SK-N-MC (cell line): ENCODE results near the gene COBL.

Experiments used
- EZH2 ChIP-seq: fragments of 200-600 bp; sonication (generic); IDR thresholded peaks from one replicate; pipeline ENCODE4 v1.6.1; 2017; ENCODE audit warnings: antibody characterized with exemption
- FOXP2 ChIP-seq: optimal IDR thresholded peaks from 2 replicates; pipeline ENCODE3; 2011; ENCODE audit warnings: mild to moderate bottlenecking, moderate library complexity; ENCODE audit not compliant: insufficient read depth; ENCODE audit errors: extremely low read length, control extremely low read depth
- POLR2AphosphoS5 ChIP-seq: IDR thresholded peaks from 2 replicates; pipeline ENCODE4 v1.6.1; 2012; ENCODE audit warnings: mild to moderate bottlenecking, low read depth, low read length, borderline replicate concordance

DNA sequence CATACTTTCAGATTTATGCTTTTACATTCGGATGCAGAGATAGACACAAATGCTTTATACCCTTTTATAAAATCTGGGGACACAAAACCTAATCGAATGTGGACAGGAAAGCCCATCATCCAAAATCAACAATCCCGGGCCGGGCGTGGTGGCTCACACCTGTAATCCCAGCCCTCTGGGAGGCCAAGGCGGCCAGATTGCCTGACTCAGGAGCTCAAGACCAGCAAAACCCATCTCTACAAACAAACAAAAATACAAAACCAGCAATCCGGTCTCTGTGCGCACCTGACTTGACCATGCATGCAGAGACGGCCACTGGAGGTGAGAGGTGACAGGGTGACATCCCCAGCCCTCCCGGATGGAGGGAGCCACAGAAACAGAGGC is 13.5 kb downstream of the COBL start:
- TF ChIP-seq POLR2AphosphoS5: no peak
- no peak for TF ChIP-seq EZH2
- no peak for TF ChIP-seq FOXP2
